ENCODE data around the gene SPRR2B. TPM values are rescaled to one million over a fixed set of nuclear protein-coding genes. Genes with fewer than 3 reads are reported as not detected.
"Not testable (repeated sequence)": the region's sequence is repeated elsewhere in the genome, so short reads cannot be mapped to it uniquely, and the experiment has no call there.

SPRR2B gene
- total RNA-seq (not detected), polyA plus RNA-seq (ENCODE audit: insufficient read depth in 1 of 8, insufficient read length in 8 of 8, low replicate concordance in 1 of 8) (under 1 TPM in 1 of 8 donors, not detected in 7; 0.50 TPM)
- long read RNA-seq, donor 1: 0 reads
- long read RNA-seq, donor 2: 0 reads
- long read RNA-seq, donor 3: 0 reads
- long read RNA-seq, donor 4: 0 reads
- long read RNA-seq, donor 5: 0 reads
- long read RNA-seq, donor 6: 0 reads
- long read RNA-seq, donor 7: 0 reads
- long read RNA-seq, donor 8: 0 reads
- long read RNA-seq, donor 9: 0 reads
- long read RNA-seq, donor 10: 0 reads
- long read RNA-seq, donor 11: 0 reads

DNA sequence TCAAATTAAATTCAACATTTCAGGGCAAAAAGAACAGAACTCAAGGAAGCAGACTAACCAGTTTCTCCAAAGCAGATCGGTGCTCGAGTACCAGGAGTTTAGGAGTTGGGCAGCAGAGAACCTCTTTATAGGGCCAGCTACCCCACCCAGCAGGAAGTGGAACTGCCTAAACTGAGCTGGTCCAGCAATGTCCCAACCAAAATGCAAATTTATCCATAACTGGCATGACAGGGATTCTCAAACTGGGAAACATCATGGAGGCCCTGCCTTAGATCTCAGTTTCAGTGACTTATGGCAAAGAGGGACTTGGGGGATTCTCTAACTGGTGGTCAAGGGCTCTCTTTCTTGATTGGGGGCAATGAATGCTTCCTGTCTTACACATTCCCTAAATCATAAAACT is at the start of gene SPRR2B:
Gene SPRR2B, minus strand, starts transcription at position 101 of the 400 bp plus-strand sequence. CDS start 772 bp downstream, outside the sequence.
- Histone ChIP-seq H3K4me1 (ENCODE audit: control insufficient read depth, insufficient read depth, low read length) (no peaks in the 10 kb centered on the region), H3K27ac (ENCODE audit: low read length) (no peak within 1 kb of the TSS), H3K9me3 (replicated peaks; ENCODE audit: control insufficient read depth, low read depth, low read length) (no peaks in the 10 kb centered on the region), H3K36me3 (ENCODE audit: control insufficient read depth, insufficient read depth, low read length) (no peaks in the 10 kb centered on the region), H3K27me3 (ENCODE audit: control insufficient read depth, insufficient read depth, low read length) (no peaks in the 10 kb centered on the region), H3K4me3 (ENCODE audit: low read length) (no peak within 1 kb of the TSS)
- WGBS (ENCODE audit: insufficient coverage): 100% methylated on average over 1 of the region's 2 CpGs
- no peak for DNase-seq

DNA sequence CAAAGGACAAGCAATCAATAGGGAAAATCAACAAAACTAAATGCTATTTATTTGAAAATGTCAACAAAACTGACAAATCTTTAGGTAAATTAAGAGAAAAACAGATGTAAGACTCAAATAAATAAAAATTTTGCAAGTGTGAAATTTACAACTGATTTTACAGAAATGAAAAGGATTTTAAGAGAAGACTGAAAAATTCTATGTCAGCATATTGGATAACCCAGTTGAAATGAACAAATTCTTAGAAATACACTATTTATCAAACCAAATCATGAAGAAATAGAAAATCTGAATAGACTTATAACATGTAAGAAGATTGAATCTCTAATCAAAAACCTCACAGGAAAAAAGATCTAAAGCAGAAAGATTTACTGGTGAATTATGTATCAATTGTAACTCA is 49.5 kb upstream of the SPRR2B start:
- Histone ChIP-seq H3K4me1 (ENCODE audit: control insufficient read depth, insufficient read depth, low read length) (peaks cover 3% of the 10 kb centered on the region), H3K4me3 (ENCODE audit: low read length) (no peak overlapping the region), H3K36me3 (ENCODE audit: control insufficient read depth, insufficient read depth, low read length) (no peaks in the 10 kb centered on the region), H3K27me3 (ENCODE audit: control insufficient read depth, insufficient read depth, low read length) (no peaks in the 10 kb centered on the region), H3K9me3 (replicated peaks; ENCODE audit: control insufficient read depth, low read depth, low read length) (peaks cover 2% of the 10 kb centered on the region), H3K27ac (ENCODE audit: low read length) (no peak overlapping the region)
- DNase-seq: no peak

DNA sequence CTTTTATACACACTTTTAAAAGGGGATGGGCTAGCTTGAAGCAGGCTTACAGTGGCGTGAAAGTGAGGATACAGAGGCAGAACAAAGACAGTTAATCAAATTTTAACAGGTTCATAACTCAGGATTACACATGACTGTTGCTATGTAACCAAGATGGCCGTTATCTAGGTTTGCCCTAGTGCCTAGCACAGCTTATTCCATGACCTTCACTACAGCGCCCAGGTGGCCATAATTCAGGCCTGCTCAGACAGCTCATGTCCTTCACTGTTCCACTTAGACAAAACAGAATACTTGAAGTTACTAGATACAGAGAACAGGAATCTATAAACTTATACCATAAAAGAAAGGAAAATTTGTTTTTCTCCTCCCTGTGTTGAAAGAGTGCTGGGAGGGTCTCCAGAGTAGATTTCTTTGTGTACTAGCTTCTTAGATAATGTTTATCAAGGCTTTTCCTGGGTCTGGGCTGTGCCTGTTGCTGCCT is 48.1 kb upstream of the SPRR2B start:
- no peak overlapping the region for H3K4me3 ChIP-seq (ENCODE audit: low read length)
- peaks cover 3% of the 10 kb centered on the region for H3K4me1 ChIP-seq (ENCODE audit: control insufficient read depth, insufficient read depth, low read length)
- no peaks in the 10 kb centered on the region for H3K9me3 ChIP-seq (replicated peaks; ENCODE audit: control insufficient read depth, low read depth, low read length)
- H3K27ac ChIP-seq (ENCODE audit: low read length): no peak overlapping the region
- no peaks in the 10 kb centered on the region for H3K27me3 ChIP-seq (ENCODE audit: control insufficient read depth, insufficient read depth, low read length)
- 63% methylated on average over 2 of the region's 3 CpGs for WGBS (ENCODE audit: insufficient coverage)
- H3K36me3 ChIP-seq (ENCODE audit: control insufficient read depth, insufficient read depth, low read length): no peaks in the 10 kb centered on the region
- no peak for DNase-seq

DNA sequence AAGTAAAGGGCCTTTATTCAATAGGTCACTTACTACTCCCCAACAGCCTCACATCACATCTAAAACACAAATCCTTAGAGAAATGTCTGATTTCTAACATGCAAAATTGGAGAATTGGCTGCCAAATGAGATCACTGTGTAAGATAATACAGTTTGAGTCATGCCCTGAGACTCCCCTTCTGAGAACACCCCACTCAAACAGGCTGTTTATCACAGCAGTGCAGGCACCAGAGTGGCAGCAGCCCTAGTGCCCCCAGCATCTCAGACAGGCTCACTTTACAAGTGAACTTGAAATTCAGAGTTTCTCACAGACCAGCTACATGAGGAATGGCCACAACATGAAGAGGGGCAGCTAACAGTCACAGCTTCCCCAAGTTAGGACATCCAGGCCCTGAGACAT is 43.9 kb upstream of the SPRR2B start:
- not testable (repeated sequence) for H3K36me3 ChIP-seq (ENCODE audit: control insufficient read depth, insufficient read depth, low read length); H3K27ac ChIP-seq (ENCODE audit: low read length)

DNA sequence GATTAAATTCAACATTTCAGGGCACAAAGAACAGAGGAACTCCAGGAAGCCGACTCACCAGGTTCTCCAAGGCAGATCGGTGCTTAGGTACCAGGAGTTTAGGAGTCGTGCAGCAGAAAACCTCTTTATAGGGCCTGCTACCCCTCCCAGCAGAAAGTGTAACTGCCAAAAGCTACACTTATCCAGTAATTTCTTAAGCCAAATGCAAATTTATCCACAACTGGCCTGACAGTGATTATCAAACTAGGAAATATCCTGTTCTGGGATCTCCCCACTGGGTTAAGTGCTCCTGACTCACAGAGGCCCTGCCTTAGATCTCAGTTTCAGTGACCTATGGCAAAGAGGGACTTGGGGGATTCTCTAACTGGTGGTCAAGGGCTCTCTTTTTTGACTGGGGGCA is 42.0 kb upstream of the SPRR2B start, which contains the start of gene SPRR2F:
Gene SPRR2F, minus strand, starts transcription at position 101 of the 400 bp plus-strand sequence. CDS start 783 bp downstream, outside the sequence.
- 75% methylated on average over 3 of the region's 3 CpGs for WGBS (ENCODE audit: insufficient coverage)
- no peaks in the 10 kb centered on the region for H3K4me1 ChIP-seq (ENCODE audit: control insufficient read depth, insufficient read depth, low read length)
- no peaks in the 10 kb centered on the region for H3K36me3 ChIP-seq (ENCODE audit: control insufficient read depth, insufficient read depth, low read length)
- no peak within 1 kb of the TSS for H3K4me3 ChIP-seq (ENCODE audit: low read length)
- no peak within 1 kb of the TSS for H3K27ac ChIP-seq (ENCODE audit: low read length)
- DNase-seq: no peak
- no peaks in the 10 kb centered on the region for H3K27me3 ChIP-seq (ENCODE audit: control insufficient read depth, insufficient read depth, low read length)
- H3K9me3 ChIP-seq (replicated peaks; ENCODE audit: control insufficient read depth, low read depth, low read length): no peaks in the 10 kb centered on the region

More for the DNA sequence above, 43.9 kb upstream of the SPRR2B start:
- not testable (repeated sequence) for H3K27me3 ChIP-seq (ENCODE audit: control insufficient read depth, insufficient read depth, low read length); H3K4me1 ChIP-seq (ENCODE audit: control insufficient read depth, insufficient read depth, low read length); H3K9me3 ChIP-seq (replicated peaks; ENCODE audit: control insufficient read depth, low read depth, low read length); H3K4me3 ChIP-seq (ENCODE audit: low read length); DNase-seq

- no CpG with 5 or more reads among the region's 5 CpGs for WGBS (ENCODE audit: insufficient coverage)
These were observed 41.0 kb upstream of the SPRR2B start for GRCh38 chr1:153112454-153112853.

GRCh38 chr1:153100245-153100644 is 28.8 kb upstream of the SPRR2B start:
- Histone ChIP-seq H3K36me3 (ENCODE audit: control insufficient read depth, insufficient read depth, low read length) (no peaks in the 10 kb centered on the region), H3K27ac (ENCODE audit: low read length) (no peak overlapping the region), H3K27me3 (ENCODE audit: control insufficient read depth, insufficient read depth, low read length) (no peaks in the 10 kb centered on the region), H3K4me1 (ENCODE audit: control insufficient read depth, insufficient read depth, low read length) (no peaks in the 10 kb centered on the region), H3K9me3 (replicated peaks; ENCODE audit: control insufficient read depth, low read depth, low read length) (no peaks in the 10 kb centered on the region), H3K4me3 (ENCODE audit: low read length) (no peak overlapping the region)
- no CpG with 5 or more reads among the region's 5 CpGs for WGBS (ENCODE audit: insufficient coverage)
- DNase-seq: no peak

More at GRCh38 chr1:153112454-153112853, 41.0 kb upstream of the SPRR2B start:
- H3K36me3 ChIP-seq (ENCODE audit: control insufficient read depth, insufficient read depth, low read length); H3K4me3 ChIP-seq (ENCODE audit: low read length); H3K27me3 ChIP-seq (ENCODE audit: control insufficient read depth, insufficient read depth, low read length); DNase-seq; H3K9me3 ChIP-seq (replicated peaks; ENCODE audit: control insufficient read depth, low read depth, low read length); H3K4me1 ChIP-seq (ENCODE audit: control insufficient read depth, insufficient read depth, low read length); H3K27ac ChIP-seq (ENCODE audit: low read length): not testable (repeated sequence)

DNA sequence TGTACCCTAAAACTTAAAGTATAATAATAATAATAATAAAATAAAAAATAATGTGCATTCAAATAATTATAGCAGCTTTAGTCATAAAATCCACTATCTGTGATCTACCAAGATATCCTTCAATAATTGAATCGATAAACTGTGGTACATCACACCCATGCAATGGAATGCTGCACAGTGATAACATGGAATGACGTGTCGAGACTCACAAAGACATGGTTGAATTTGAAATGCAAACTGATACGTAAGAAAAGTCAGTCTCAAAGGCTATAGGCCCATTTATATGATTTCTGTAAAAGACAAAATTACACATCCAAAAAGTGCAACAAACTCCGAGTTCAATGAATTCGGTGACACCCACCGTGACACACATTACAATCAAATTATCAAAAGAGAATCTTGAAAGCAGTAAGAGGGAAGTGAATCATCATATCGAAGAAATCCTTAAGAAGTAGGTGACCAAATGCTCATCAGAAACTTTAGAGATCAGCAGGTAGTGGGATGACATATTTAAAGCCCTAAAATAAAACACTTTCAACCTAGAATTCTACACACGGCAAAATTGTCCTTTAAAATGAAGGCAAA is 28.1 kb upstream of the SPRR2B start:
- no peak for DNase-seq
- WGBS (ENCODE audit: insufficient coverage): no CpG with 5 or more reads among the region's 9 CpGs
- H3K4me1 ChIP-seq (ENCODE audit: control insufficient read depth, insufficient read depth, low read length): no peaks in the 10 kb centered on the region
- H3K36me3 ChIP-seq (ENCODE audit: control insufficient read depth, insufficient read depth, low read length): no peaks in the 10 kb centered on the region
- H3K9me3 ChIP-seq (replicated peaks; ENCODE audit: control insufficient read depth, low read depth, low read length): no peaks in the 10 kb centered on the region
- no peak overlapping the region for H3K4me3 ChIP-seq (ENCODE audit: low read length)
- no peaks in the 10 kb centered on the region for H3K27me3 ChIP-seq (ENCODE audit: control insufficient read depth, insufficient read depth, low read length)
- no peak overlapping the region for H3K27ac ChIP-seq (ENCODE audit: low read length)

GRCh38 chr1:153095764-153096163 is 24.4 kb upstream of the SPRR2B start:
- Histone ChIP-seq H3K27ac (ENCODE audit: low read length) (no peak overlapping the region), H3K9me3 (replicated peaks; ENCODE audit: control insufficient read depth, low read depth, low read length) (no peaks in the 10 kb centered on the region), H3K4me1 (ENCODE audit: control insufficient read depth, insufficient read depth, low read length) (no peaks in the 10 kb centered on the region), H3K27me3 (ENCODE audit: control insufficient read depth, insufficient read depth, low read length) (no peaks in the 10 kb centered on the region), H3K4me3 (ENCODE audit: low read length) (no peak overlapping the region), H3K36me3 (ENCODE audit: control insufficient read depth, insufficient read depth, low read length) (no peaks in the 10 kb centered on the region)
- no peak for DNase-seq

GRCh38 chr1:153094426-153094825 is 23.0 kb upstream of the SPRR2B start, which contains the start of gene SPRR2E:
SPRR2E (minus strand) TSS chr1:153094526; CDS start chr1:153093751, 775 bp downstream.
- no peaks in the 10 kb centered on the region for H3K36me3 ChIP-seq (ENCODE audit: control insufficient read depth, insufficient read depth, low read length)
- no peaks in the 10 kb centered on the region for H3K9me3 ChIP-seq (replicated peaks; ENCODE audit: control insufficient read depth, low read depth, low read length)
- no peak within 1 kb of the TSS for H3K27ac ChIP-seq (ENCODE audit: low read length)
- H3K4me3 ChIP-seq (ENCODE audit: low read length): no peak within 1 kb of the TSS
- H3K27me3 ChIP-seq (ENCODE audit: control insufficient read depth, insufficient read depth, low read length): no peaks in the 10 kb centered on the region
- H3K4me1 ChIP-seq (ENCODE audit: control insufficient read depth, insufficient read depth, low read length): no peaks in the 10 kb centered on the region
- no peak for DNase-seq

Data from muscle of leg (tissue), 16 donors.